A673 (cell line): Measurements from ENCODE around the gene OR1I1. TPM values are rescaled to one million over a fixed set of nuclear protein-coding genes. Genes with fewer than 3 reads are reported as not detected.
"Not testable (repeated sequence)": the region's sequence is repeated elsewhere in the genome, so short reads cannot be mapped to it uniquely, and the experiment has no call there.

Experiments used
- BruUV-seq: library from RNA; stranded (reverse); fragments of 400-500 nt; replicated peaks from 2 replicates; lab custom pipeline; 2021; lab: Mats Ljungman, UMichigan
- CTCF ChIA-PET: fragments of 300-600 bp; sonication (Branson Sonifier 250); formaldehyde crosslinking; loops from one replicate; lab custom pipeline; 2022; ENCODE audit warnings: antibody characterized with exemption; lab: Charles Lee
- POLR2A ChIA-PET: fragments of 300-600 bp; sonication (Branson Sonifier 250); formaldehyde crosslinking; loops from one replicate; lab custom pipeline; 2022; ENCODE audit warnings: antibody characterized with exemption; ENCODE audit not compliant: low non-redundant PET; lab: Charles Lee
- DNase-seq: peaks from one replicate; pipeline ENCODE4 v3.0.0-alpha.2; 2015; ENCODE audit warnings: low spot score
- H3K27ac ChIP-seq: fragments of 200-600 bp; sonication (generic); 2 replicates; pipeline ENCODE4 v1.5.1; 2016; ENCODE audit warnings: mixed run types, low read depth, mild to moderate bottlenecking, mixed read lengths, antibody characterized with exemption, low read length; ENCODE audit not compliant: poor library complexity, severe bottlenecking
- H3K27me3 ChIP-seq: fragments of 200-600 bp; sonication (generic); replicated peaks from 2 replicates; pipeline ENCODE4 v1.6.1; 2017; ENCODE audit warnings: mixed run types, low read depth, mild to moderate bottlenecking, mixed read lengths, antibody characterized with exemption, low read length; ENCODE audit not compliant: insufficient read depth, poor library complexity
- H3K36me3 ChIP-seq: fragments of 200-600 bp; sonication (generic); 2 replicates; pipeline ENCODE4 v1.6.1; 2016; ENCODE audit warnings: mixed run types, mild to moderate bottlenecking, mixed read lengths, antibody characterized with exemption, low read length; ENCODE audit not compliant: insufficient read depth, poor library complexity, severe bottlenecking
- H3K4me1 ChIP-seq: fragments of 200-600 bp; sonication (generic); 2 replicates; pipeline ENCODE4 v1.6.1; 2017; ENCODE audit warnings: mixed run types, mild to moderate bottlenecking, mixed read lengths, antibody characterized with exemption, low read length; ENCODE audit not compliant: insufficient read depth, poor library complexity, severe bottlenecking
- H3K4me3 ChIP-seq: fragments of 200-600 bp; sonication (generic); 2 replicates; pipeline ENCODE4 v1.5.1; 2016; ENCODE audit warnings: low read depth, mixed run types, mild to moderate bottlenecking, mixed read lengths, low read length; ENCODE audit not compliant: poor library complexity, severe bottlenecking
- H3K9me3 ChIP-seq: fragments of 200-600 bp; sonication (generic); 2 replicates; pipeline ENCODE4 v1.6.1; 2016; ENCODE audit warnings: mixed run types, low read depth, mild to moderate bottlenecking, mixed read lengths, antibody characterized with exemption, low read length; ENCODE audit not compliant: poor library complexity, severe bottlenecking
- CTCF ChIP-seq: fragments of 300-800, 200-600 bp; sonication (generic); conservative IDR thresholded peaks from 2 replicates; pipeline ENCODE4 v1.5.1; 2017; ENCODE audit warnings: low read depth, mild to moderate bottlenecking, antibody characterized with exemption, low read length, moderate library complexity, mixed read lengths
- EZH2 ChIP-seq: fragments of 200-600 bp; sonication (generic); IDR thresholded peaks from 2 replicates; pipeline ENCODE4 v1.6.1; 2017; ENCODE audit warnings: borderline replicate concordance, low read depth, mild to moderate bottlenecking, mixed read lengths, antibody characterized with exemption, low read length; ENCODE audit not compliant: poor library complexity, severe bottlenecking
- intact Hi-C: fragments of 100-400 bp; cut with micrococcal nuclease; formaldehyde crosslinking; loops from one replicate; pipeline ENCODE4 v1.10.0; 2022; ENCODE audit not compliant: unreplicated experiment
- total RNA-seq: library from RNA; stranded (reverse); gene quantifications from 2 replicates; pipeline ENCODE4 v1.2.3, GENCODE V29; 2021

The OR1I1 gene
- total RNA-seq, 1 experiment from 2014 or later: not detected

DNA sequence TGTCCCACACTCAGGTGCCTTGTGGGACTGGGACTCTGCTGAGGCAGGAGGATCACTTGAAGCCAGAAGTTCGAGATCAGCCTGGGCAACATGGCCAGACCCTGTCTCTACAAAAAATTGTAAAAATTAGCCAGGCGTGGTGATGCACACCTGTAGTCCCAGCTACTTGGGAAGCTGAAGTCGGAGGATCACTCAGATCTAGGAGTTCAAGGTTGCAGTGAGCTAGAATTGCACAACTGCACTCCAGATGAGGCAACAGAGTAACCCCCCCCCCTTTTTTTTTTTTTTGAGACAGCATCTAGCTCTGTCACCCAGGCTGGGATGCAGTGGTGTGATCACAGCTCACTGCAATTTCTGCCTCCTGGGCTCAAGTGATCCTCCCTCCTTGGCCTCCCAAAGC, 14.2 kb downstream of the OR1I1 start:
- Histone ChIP-seq H3K4me1 (no peaks in the 10 kb centered on the region), H3K27ac (no peak overlapping the region), H3K9me3 (no peaks in the 10 kb centered on the region), H3K27me3 (no peaks in the 10 kb centered on the region), H3K36me3 (no peaks in the 10 kb centered on the region), H3K4me3 (no peak overlapping the region)
- TF ChIP-seq CTCF: no peak
- POLR2A ChIA-PET: no interaction called here
- CTCF ChIA-PET: no interaction called here
- no TSS peak for BruUV-seq
- no peak for DNase-seq
- intact Hi-C loops: loop anchor here (10.0 kb wide), 1 partner anchor 159 kb away; no protein-coding TSS in a partner anchor

DNA sequence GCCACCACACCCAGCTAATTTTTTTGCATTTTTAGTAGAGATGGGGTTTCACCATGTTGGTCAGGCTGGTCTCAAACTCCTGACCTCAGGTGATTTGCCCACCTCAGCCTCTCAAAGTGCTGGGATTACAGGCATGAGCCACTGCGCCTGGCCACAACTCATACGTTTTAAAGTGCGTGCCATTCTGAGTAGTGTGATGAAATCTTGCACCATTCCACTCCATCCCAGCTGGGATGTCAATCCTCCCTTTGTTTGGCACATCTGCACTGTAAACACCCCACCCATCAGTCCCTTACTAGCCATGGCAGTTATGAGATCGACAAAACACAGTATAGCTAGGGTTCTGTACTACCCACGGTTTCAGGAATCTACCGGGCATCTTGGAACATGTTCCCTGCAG, 16.0 kb downstream of the OR1I1 start:
- DNase-seq, H3K4me3 ChIP-seq, CTCF ChIA-PET, H3K4me1 ChIP-seq, H3K9me3 ChIP-seq, H3K36me3 ChIP-seq, BruUV-seq, H3K27ac ChIP-seq, H3K27me3 ChIP-seq, POLR2A ChIA-PET: not testable (repeated sequence)
- intact Hi-C loops: loop anchor here (10.0 kb wide), 1 partner anchor 157 kb away; no protein-coding TSS in a partner anchor

- Histone ChIP-seq H3K27me3 (no peaks in the 10 kb centered on the region), H3K4me1 (no peaks in the 10 kb centered on the region), H3K27ac (no peak overlapping the region), H3K36me3 (no peaks in the 10 kb centered on the region), H3K9me3 (peaks cover 4% of the 10 kb centered on the region), H3K4me3 (no peak overlapping the region)
- CTCF ChIA-PET: no interaction called here
- BruUV-seq: no TSS peak
- intact Hi-C loops: loop anchor here (10.0 kb wide), 1 partner anchor 156 kb away; no protein-coding TSS in a partner anchor
- no peak for DNase-seq
- TF ChIP-seq CTCF (no peak), EZH2 (no peak)
- POLR2A ChIA-PET: no interaction called here
These were observed 16.4 kb downstream of the OR1I1 start for GRCh38 chr19:15098460-15098859.

DNA sequence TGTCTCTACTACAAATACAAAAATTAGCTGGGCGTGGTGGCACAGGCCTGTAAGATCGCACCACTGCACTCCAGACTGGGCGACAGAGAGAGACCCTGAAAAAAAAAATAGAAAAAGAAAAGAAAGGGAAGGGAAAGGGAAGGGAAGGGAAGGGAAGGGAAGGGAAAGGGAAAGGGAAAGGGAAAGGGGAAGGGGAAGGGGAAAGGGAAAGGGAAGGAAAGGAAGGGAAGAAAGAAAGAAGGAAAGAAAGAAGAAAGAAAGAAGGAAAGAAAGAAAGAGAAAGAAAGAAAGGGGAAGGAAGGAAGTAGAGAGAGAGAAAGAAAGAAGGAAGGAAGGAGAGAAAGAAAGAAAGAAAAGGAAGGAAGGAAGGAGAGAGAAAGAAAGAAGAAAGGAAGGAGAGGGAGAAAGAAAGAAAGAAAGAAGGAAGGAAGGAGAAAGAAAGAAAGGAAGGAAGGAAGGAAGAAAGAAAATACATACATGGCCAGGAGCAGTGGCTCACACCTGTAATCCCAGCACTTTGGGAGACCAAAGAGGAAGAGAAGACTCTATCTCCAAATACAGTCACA, 17.1 kb downstream of the OR1I1 start:
- CTCF ChIA-PET: no interaction called here
- POLR2A ChIA-PET: no interaction called here

More for the DNA sequence above, 17.1 kb downstream of the OR1I1 start:
- no peaks in the 10 kb centered on the region for H3K4me1 ChIP-seq
- BruUV-seq: no TSS peak
- no peak for TF ChIP-seq CTCF
- no peak for TF ChIP-seq EZH2
- H3K27me3 ChIP-seq: no peaks in the 10 kb centered on the region
- intact Hi-C loops: loop anchor here (10.0 kb wide), 1 partner anchor 156 kb away; no protein-coding TSS in a partner anchor
- no peak overlapping the region for H3K4me3 ChIP-seq
- no peak overlapping the region for H3K27ac ChIP-seq
- H3K9me3 ChIP-seq: peaks cover 4% of the 10 kb centered on the region
- H3K36me3 ChIP-seq: no peaks in the 10 kb centered on the region
- DNase-seq: no peak
